Measurements from ENCODE around the gene IFNGR2.
"Not testable (repeated sequence)": the region's sequence is repeated elsewhere in the genome, so short reads cannot be mapped to it uniquely, and the experiment has no call there.

The IFNGR2 gene

DNA sequence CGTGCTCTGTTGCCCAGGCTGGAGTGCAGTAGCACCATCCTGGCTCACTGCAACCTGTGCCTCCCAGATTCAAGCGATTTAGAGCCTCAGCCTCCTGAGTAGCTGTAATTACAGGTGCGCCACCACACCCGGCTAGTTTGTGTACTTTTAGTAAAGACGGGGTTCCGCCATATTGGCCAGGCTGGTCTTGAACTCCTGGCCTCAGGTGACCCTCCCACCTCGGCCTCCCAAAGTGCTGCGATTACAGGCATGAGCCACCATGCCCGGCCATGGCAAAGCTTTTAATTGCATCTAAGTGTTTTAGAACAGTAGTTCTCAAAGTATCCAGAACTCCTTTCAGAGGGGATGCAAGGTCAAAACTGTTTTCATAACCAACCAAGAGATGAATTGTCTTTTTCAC lies 25.1 kb upstream of the IFNGR2 start:
- DNase-seq = no peak

DNA sequence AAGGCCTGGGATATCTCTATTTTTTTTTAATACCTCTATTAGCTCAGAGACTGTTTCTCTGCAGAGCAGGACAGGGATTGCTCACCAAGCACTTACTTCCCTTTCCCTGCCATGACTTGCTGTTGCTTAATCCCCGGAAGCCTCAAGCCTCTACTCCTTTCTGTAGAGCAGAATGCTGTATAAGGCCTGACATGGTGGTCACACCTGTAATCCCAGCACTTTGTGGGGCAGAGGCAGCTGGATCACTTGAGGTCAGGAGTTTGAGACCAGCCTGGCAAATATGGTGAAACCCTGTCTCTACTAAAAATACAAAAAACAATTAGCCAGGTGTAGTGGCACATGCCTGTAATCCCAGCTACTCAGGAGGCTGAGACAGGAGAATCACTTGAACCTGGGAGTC lies 23.3 kb upstream of the IFNGR2 start:
- not testable (repeated sequence) for DNase-seq

GRCh38 chr21:33380483-33380998 lies 22.7 kb upstream of the IFNGR2 start:
- no peak for DNase-seq

DNA sequence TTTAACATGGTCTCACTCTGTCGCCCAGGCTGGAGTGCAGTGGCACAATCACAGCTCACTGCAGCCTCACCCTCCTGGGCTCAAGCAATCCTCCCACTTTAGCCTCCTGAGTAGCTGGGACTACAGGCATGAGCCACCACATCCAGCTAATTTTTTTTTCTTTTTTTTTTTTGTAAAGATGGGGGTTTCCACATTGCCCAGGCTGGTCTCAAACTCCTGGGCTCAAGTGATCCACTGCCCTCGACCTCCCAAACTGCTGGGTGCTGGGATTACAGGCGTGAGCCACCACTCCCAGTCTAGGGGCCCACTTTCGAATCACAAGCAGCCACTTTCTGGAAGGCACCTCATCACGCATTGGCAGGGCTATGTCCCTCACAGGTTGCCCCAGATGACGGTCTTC lies 21.8 kb upstream of the IFNGR2 start:
- DNase-seq = not testable (repeated sequence)

GRCh38 chr21:33383056-33383888 lies 19.9 kb upstream of the IFNGR2 start:
- DNase-seq = no peak

- DNase-seq = no peak
Measured at GRCh38 chr21:33384841-33385331, 18.3 kb upstream of the IFNGR2 start.

DNA sequence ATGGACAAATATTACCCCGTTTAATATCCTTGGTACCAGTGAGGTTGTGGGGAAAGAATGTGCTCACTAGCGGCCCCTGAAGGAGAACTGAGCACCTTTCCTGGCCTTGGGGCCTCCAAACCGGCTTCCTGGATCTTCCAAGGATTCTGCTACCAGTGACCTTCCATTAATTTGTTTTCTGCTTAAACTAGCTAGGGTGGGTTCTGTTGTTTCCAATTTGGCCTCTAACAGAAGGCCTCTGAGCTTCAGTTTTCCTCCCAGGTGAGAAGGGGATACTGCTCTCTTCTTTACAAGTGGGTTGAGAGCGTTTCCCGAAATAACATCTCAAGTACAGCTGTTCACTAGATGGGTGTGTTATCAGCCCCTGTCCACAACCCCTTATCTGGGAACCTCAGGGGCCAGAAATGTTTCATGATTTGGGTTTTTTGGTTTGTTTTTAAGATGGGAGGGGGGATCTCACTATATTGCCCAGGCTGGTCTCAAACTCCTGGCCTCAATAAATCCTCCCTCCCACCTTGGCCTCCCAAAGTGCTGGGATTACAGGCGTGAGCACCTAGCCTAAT lies 16.9 kb upstream of the IFNGR2 start:
- no peak for DNase-seq

GRCh38 chr21:33387294-33387693 lies 15.9 kb upstream of the IFNGR2 start:
- DNase-seq = no peak

GRCh38 chr21:33388188-33388587 lies 15.0 kb upstream of the IFNGR2 start:
- DNase-seq = no peak

- DNase-seq = no peak
Measured at GRCh38 chr21:33390479-33390878, 12.7 kb upstream of the IFNGR2 start.

- DNase-seq = no peak
Measured at GRCh38 chr21:33391656-33392055, 11.6 kb upstream of the IFNGR2 start.

DNA sequence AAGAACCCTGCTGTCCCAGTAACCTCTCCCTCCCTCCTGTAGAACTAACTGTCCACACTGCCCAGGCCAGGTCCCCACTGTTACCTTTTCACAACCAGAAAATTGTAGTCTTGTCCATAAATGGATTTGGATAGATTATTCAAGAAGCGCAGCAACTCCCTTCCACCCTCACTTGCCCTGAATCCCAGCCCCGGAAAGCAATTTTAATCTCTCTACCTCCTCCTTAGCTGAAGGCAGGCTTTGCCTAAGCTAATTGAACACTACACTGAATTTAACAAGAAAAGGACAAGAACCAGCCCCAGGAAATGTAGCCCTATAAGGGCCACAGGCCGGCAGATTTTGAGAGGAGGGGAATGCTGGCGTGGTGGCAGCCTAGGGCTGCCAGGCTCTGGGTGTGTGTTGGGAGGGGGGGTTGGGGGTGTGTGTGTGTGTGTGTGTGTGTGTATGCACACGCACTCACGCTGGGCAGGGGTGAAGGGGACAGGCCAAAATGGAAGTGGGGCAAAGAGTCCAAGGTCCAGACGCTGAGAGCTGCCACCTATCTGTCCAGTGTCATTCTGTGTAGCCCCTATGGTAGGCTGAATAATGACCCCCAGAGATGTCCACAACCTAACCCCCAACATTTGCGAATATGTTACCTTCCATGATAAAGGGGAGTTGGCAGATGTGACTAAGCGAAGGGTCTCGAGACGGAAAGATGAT lies 10.8 kb upstream of the IFNGR2 start:
- DNase-seq = no peak

- DNase-seq = no peak
Measured at GRCh38 chr21:33393348-33393747, 9.9 kb upstream of the IFNGR2 start.

- DNase-seq = no peak
Measured at GRCh38 chr21:33394260-33394659, 9.0 kb upstream of the IFNGR2 start.

DNA sequence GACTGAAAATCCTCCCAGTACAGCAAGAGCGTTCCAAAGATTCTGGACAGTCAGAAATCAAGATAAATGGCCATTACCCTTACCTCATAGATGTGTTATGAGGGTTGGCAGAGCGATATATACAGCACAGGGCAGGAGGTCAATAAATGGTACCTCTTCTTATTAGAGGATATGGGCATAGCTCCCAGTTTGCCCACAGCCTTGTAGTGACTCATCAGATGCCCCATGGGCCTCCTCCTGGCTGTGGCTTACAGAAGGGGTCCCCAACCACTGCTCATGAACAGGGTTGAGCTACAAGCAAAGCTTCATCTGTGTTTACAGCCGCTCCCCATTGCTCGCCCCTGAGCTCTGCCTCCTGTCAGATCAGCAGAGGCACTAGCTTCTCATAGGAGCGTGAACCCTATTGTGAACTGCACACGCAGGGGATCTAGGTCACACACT lies 7.3 kb upstream of the IFNGR2 start:
- no peak for DNase-seq

DNA sequence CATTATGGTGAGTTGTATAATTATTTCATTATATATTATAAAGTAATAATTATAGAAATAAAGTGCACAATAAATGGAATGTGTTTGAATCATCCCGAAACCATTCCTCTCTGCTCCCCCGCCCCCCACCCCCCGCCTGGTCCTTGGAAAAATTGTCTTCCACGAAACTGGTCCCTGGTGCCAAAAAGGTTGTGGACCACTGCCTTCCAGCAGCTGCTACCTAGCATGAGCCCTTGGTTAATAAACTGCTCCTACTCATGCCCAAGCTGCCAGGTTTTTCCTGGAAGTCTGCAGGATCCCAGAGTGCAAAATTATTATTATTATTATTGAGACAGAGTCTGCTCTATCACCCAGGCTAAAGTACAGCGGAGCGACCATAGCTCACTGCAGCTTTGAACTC lies 6.8 kb upstream of the IFNGR2 start:
- no peak for DNase-seq

- no peak for DNase-seq
Measured at GRCh38 chr21:33396951-33397350, 6.3 kb upstream of the IFNGR2 start.

DNA sequence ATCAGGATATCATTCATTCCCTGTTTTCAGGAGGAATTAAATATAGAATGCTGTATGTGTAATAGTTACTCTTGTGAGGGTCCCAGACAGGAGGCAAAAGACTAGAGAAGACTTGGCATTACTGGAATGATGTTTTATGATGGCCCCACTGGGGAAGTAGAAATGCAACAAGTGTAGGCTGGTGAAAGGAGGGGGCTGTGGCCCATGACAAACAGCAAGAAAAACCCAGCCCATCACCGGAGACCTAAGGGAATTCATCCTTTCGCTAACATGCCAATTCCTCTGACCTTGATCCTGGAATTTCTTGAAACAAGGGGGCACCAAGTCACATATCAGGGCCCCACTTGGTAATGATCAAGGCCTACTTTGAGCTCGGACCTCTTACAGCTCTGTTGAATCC lies 5.5 kb upstream of the IFNGR2 start:
- DNase-seq = no peak

DNA sequence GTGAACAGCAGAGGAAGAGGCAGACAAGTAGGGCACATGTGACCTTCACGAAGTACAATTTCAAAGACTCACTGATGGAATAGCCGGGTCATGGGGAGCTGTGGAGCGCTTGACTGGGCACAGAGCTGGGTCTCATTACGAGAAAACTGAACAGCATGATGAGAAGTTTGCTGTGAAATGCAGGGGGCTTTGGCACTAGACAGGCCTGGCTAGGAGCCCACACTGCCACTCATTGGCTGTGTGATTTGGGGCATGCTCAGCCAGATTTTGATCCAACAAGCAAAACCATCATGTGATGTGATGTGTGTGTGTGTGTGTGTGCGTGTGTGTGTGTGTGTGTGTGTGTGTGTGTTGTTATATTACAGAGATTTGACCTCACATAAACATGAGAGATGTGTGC lies 4.9 kb upstream of the IFNGR2 start:
- DNase-seq = no peak

- DNase-seq = no peak
Measured at GRCh38 chr21:33401630-33401992, 1.6 kb upstream of the IFNGR2 start.

GRCh38 chr21:33402001-33402979 lies 923 bp upstream of the IFNGR2 start:
- no peak for DNase-seq

- no peak for DNase-seq
Measured at GRCh38 chr21:33403786-33404585, 773 bp downstream of the IFNGR2 start.
